ACC112 (cell line): ENCODE measurements around the gene ALDH4A1.
"Not testable (repeated sequence)": the region's sequence is repeated elsewhere in the genome, so short reads cannot be mapped to it uniquely, and the experiment has no call there.

ENCODE experiments used
- H2AFZ ChIP-seq: fragments of 200-600 bp; sonication (generic); one replicate; pipeline ENCODE4 v1.6.0; 2017; ENCODE audit warnings: antibody characterized with exemption, low read length; ENCODE audit not compliant: unreplicated experiment
- H3K27ac ChIP-seq: fragments of 200-600 bp; sonication (generic); 2 replicates; pipeline ENCODE4 v1.5.1; 2014; ENCODE audit warnings: low read depth, mild to moderate bottlenecking, antibody characterized with exemption, low read length, moderate library complexity
- H3K27me3 ChIP-seq: fragments of 200-600 bp; sonication (generic); 2 replicates; pipeline ENCODE4 v1.6.1; 2014; ENCODE audit warnings: mild to moderate bottlenecking, antibody characterized with exemption, low read length, moderate library complexity, mixed read lengths; ENCODE audit not compliant: insufficient read depth
- H3K36me3 ChIP-seq: fragments of 200-600 bp; sonication (generic); 2 replicates; pipeline ENCODE4 v1.6.1; 2016; ENCODE audit warnings: mild to moderate bottlenecking, antibody characterized with exemption, low read length, moderate library complexity, mixed read lengths; ENCODE audit not compliant: insufficient read depth
- H3K4me1 ChIP-seq: fragments of 200-600 bp; sonication (generic); one replicate; pipeline ENCODE4 v1.6.1; 2016; ENCODE audit warnings: low read length, mixed read lengths; ENCODE audit not compliant: insufficient read depth, unreplicated experiment, control insufficient read depth
- H3K4me3 ChIP-seq: fragments of 200-600 bp; sonication (generic); 2 replicates; pipeline ENCODE4 v1.5.1; 2014; ENCODE audit warnings: mild to moderate bottlenecking, low read depth, low read length
- H3K79me2 ChIP-seq: fragments of 200-600 bp; sonication (generic); one replicate; pipeline ENCODE4 v1.6.0; 2016; ENCODE audit warnings: low read length; ENCODE audit not compliant: control insufficient read depth, unreplicated experiment, insufficient read depth

ALDH4A1 gene

GRCh38 chr1:18895317-18895716 lies 7.0 kb downstream of the ALDH4A1 start:
- H3K27me3 ChIP-seq, result no peaks in the 10 kb centered on the region
- H3K4me3 ChIP-seq, result no peak overlapping the region
- no peaks in the 10 kb centered on the region for H3K36me3 ChIP-seq
- no peaks in the 10 kb centered on the region for H3K4me1 ChIP-seq
- H2AFZ ChIP-seq, result no peak overlapping the region
- no peak overlapping the region for H3K27ac ChIP-seq
- H3K79me2 ChIP-seq, result no peaks in the 10 kb centered on the region

DNA sequence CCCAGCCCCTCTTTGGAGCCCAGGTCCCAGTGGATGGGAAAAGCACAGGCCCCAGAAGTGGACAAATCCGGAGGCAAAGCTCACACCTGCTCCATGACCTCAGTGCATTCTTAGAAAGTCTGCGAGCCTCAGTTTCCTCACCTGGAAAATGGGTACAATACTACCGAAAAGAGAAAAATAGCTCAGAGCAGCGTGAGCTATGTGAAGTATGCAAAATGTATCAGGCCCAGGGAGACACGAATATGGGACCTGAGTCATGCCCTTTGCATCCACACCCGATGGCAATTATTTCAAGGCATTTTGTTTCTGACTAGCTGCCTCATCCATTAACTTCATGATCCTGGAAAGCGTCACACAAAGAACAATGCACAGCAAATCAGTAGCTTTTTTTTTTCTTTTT lies 9.2 kb downstream of the ALDH4A1 start:
- Histone ChIP-seq H2AFZ (no peak overlapping the region), H3K27me3 (no peaks in the 10 kb centered on the region), H3K4me3 (no peak overlapping the region), H3K36me3 (no peaks in the 10 kb centered on the region), H3K79me2 (no peaks in the 10 kb centered on the region), H3K27ac (no peak overlapping the region), H3K4me1 (no peaks in the 10 kb centered on the region)

- not testable (repeated sequence) for H3K36me3 ChIP-seq, H3K4me3 ChIP-seq, H3K4me1 ChIP-seq, H3K79me2 ChIP-seq, H2AFZ ChIP-seq, H3K27me3 ChIP-seq, H3K27ac ChIP-seq
Measured at GRCh38 chr1:18891858-18892257, 10.5 kb downstream of the ALDH4A1 start.

- no peaks in the 10 kb centered on the region for H3K79me2 ChIP-seq
- H2AFZ ChIP-seq, result no peak overlapping the region
- H3K27ac ChIP-seq, result no peak overlapping the region
- H3K36me3 ChIP-seq, result no peaks in the 10 kb centered on the region
- H3K27me3 ChIP-seq, result no peaks in the 10 kb centered on the region
- no peaks in the 10 kb centered on the region for H3K4me1 ChIP-seq
- no peak overlapping the region for H3K4me3 ChIP-seq
Measured at GRCh38 chr1:18891426-18891780, 11.0 kb downstream of the ALDH4A1 start.

DNA sequence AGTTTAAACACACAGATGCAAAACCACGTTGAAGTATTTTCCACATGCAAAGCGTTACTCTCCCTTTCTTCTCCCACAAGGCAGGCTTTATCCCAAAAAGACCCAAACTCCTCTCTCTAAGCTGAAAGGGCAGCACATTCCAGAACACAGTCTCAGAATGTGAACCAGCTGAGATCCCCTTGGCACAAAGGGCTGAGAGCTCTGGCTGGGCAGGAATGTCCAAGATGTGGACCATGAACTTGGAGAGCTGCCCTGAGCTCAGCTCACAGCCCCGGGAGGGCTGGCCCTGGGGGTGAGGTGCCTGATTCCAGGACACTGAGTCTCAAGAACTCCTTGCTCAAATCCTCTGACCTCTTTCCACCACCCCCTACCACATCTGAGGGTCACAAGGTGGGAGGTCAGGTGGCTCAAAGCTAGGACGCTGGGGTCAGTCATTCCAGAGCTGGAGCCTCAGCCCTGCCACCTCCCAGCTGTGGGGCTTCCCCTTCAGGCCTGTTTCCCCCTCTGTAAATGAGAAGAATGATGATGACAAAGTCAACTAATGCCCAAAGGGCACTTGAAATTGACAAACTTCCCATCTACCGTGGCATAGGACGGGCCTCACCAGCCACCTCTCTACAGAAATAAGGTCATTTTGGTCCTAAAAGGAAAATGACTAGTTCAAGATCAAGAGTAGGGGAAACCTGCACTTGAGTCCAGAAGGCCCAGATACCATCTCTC lies 11.5 kb downstream of the ALDH4A1 start:
- H3K4me3 ChIP-seq, result no peak overlapping the region
- H3K4me1 ChIP-seq, result peaks cover 5% of the 10 kb centered on the region
- no peaks in the 10 kb centered on the region for H3K27me3 ChIP-seq
- no peaks in the 10 kb centered on the region for H3K36me3 ChIP-seq
- no peak overlapping the region for H2AFZ ChIP-seq
- no peaks in the 10 kb centered on the region for H3K79me2 ChIP-seq
- no peak overlapping the region for H3K27ac ChIP-seq

- Histone ChIP-seq H3K79me2 (no peaks in the 10 kb centered on the region), H2AFZ (no peak overlapping the region), H3K27me3 (no peaks in the 10 kb centered on the region), H3K27ac (no peak overlapping the region), H3K4me1 (peaks cover 6% of the 10 kb centered on the region), H3K36me3 (no peaks in the 10 kb centered on the region), H3K4me3 (no peak overlapping the region)
Measured at GRCh38 chr1:18886003-18886335, 16.4 kb downstream of the ALDH4A1 start.

GRCh38 chr1:18885311-18886002 lies 16.9 kb downstream of the ALDH4A1 start:
- no peak overlapping the region for H3K27ac ChIP-seq
- H3K4me3 ChIP-seq, result no peak overlapping the region
- H3K36me3 ChIP-seq, result no peaks in the 10 kb centered on the region
- H3K4me1 ChIP-seq, result peaks cover 6% of the 10 kb centered on the region
- no peak overlapping the region for H2AFZ ChIP-seq
- no peaks in the 10 kb centered on the region for H3K79me2 ChIP-seq
- no peaks in the 10 kb centered on the region for H3K27me3 ChIP-seq

- no peak overlapping the region for H3K4me3 ChIP-seq
- peaks cover 6% of the 10 kb centered on the region for H3K4me1 ChIP-seq
- no peaks in the 10 kb centered on the region for H3K36me3 ChIP-seq
- no peaks in the 10 kb centered on the region for H3K27me3 ChIP-seq
- no peak overlapping the region for H3K27ac ChIP-seq
- no peaks in the 10 kb centered on the region for H3K79me2 ChIP-seq
- no peak overlapping the region for H2AFZ ChIP-seq
Measured at GRCh38 chr1:18884727-18885126, 17.6 kb downstream of the ALDH4A1 start.

DNA sequence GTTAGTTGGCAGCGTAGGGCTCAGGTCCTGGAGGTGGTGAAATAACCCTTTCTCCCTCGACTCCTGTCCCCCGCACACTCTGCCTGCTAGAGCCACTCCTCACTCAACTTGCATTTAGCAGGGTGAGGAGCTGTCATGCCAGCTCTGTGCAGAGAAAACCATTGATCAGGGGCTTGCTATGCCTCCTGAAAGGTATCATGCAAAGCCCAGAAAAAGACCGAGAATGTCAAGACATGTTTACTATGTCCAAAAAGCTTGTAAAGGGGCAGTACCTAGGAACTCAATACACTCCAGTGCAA lies 18.0 kb downstream of the ALDH4A1 start:
- Histone ChIP-seq H3K4me1 (peaks cover 6% of the 10 kb centered on the region), H3K79me2 (no peaks in the 10 kb centered on the region), H2AFZ (no peak overlapping the region), H3K27ac (no peak overlapping the region), H3K4me3 (no peak overlapping the region), H3K27me3 (no peaks in the 10 kb centered on the region), H3K36me3 (no peaks in the 10 kb centered on the region)

DNA sequence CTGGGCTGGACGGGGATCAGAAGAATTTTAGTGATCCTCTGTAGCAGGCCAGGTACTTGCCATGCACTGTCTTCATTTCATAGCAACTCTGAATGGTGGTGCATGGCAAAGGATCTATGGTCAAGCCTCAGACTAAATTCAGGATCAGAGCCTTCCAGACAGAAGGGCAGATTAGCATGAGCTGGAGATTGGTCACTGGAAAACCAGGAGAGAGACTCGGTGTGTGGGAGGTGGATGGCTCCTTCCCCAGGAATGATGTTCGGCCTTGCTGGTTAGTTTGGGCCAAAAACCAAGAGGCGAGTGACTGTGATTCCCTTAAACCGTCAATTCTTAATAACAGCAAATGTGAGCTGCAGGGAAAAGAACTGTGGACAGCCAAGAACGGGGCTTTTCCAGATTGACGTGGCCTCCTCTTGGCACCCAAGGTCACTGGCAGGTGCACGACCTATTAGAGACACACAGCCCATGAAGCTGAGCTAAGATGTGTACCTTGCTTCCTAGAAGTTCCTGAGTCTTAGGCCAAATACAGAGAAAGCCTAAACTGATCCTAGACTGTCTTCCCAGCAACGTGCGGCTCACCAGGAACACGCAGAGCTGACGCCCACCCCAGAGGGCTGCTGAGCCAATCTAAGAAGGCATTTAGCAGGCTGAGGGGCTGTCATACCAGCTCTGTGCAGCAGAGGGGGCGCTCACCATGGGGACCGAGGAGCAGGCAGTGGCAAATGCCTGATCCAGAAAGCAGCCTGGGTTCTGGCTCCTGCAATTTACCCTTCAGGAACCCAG lies 18.5 kb downstream of the ALDH4A1 start:
- H2AFZ ChIP-seq, result no peak overlapping the region
- no peak overlapping the region for H3K4me3 ChIP-seq
- no peaks in the 10 kb centered on the region for H3K79me2 ChIP-seq
- H3K4me1 ChIP-seq, result peaks cover 6% of the 10 kb centered on the region
- no peaks in the 10 kb centered on the region for H3K27me3 ChIP-seq
- no peaks in the 10 kb centered on the region for H3K36me3 ChIP-seq
- H3K27ac ChIP-seq, result no peak overlapping the region

GRCh38 chr1:18883079-18883478 lies 19.3 kb downstream of the ALDH4A1 start:
- Histone ChIP-seq H3K36me3 (no peaks in the 10 kb centered on the region), H2AFZ (no peak overlapping the region), H3K27ac (no peak overlapping the region)

More at GRCh38 chr1:18883079-18883478, 19.3 kb downstream of the ALDH4A1 start:
- Histone ChIP-seq H3K27me3 (no peaks in the 10 kb centered on the region), H3K79me2 (no peaks in the 10 kb centered on the region), H3K4me3 (no peak overlapping the region), H3K4me1 (peaks cover 6% of the 10 kb centered on the region)
